Mononuclear cell (primary cell): ENCODE measurements around the gene LPP. TPM values are rescaled to one million over a fixed set of nuclear protein-coding genes. Genes with fewer than 3 reads are reported as not detected.
"Not testable (repeated sequence)": the region's sequence is repeated elsewhere in the genome, so short reads cannot be mapped to it uniquely, and the experiment has no call there.

Source experiments
- H3K27me3 ChIP-seq: 2 replicates; pipeline ENCODE4 v1.6.0; 2011; ENCODE audit warnings: low read length, control low read depth; ENCODE audit not compliant: insufficient read depth
- H3K4me1 ChIP-seq: 2 replicates; pipeline ENCODE4 v1.5.1; 2011; ENCODE audit warnings: mild to moderate bottlenecking, low read length, control low read depth; ENCODE audit not compliant: insufficient read depth
- H3K4me3 ChIP-seq: 2 replicates; pipeline ENCODE4 v1.5.1; 2011; ENCODE audit warnings: mild to moderate bottlenecking, low read length, moderate library complexity
- H3K9me3 ChIP-seq: 2 replicates; pipeline ENCODE4 v1.5.1; 2011; ENCODE audit warnings: low read depth, mild to moderate bottlenecking, control low read depth, low read length
- total RNA-seq: library from RNA; depleted of rRNA; stranded (reverse); fragments of >200 nt; gene quantifications from one replicate; pipeline ENCODE4 v1.2.3, GENCODE V29; 2012

LPP gene
- total RNA-seq, 1 donor, result 32.5 TPM

- peaks cover 31% of the 10 kb centered on the region for H3K4me1 ChIP-seq
- H3K4me3 ChIP-seq, result no peak overlapping the region
- no peaks in the 10 kb centered on the region for H3K9me3 ChIP-seq
- H3K27me3 ChIP-seq, result no peaks in the 10 kb centered on the region
These were observed 286.5 kb downstream of the LPP start for GRCh38 chr3:188440340-188440972.

GRCh38 chr3:188442430-188442829 lies 288.5 kb downstream of the LPP start:
- Histone ChIP-seq H3K4me3 (no peak overlapping the region), H3K9me3 (no peaks in the 10 kb centered on the region), H3K4me1 (peaks cover 44% of the 10 kb centered on the region), H3K27me3 (no peaks in the 10 kb centered on the region)

- not testable (repeated sequence) for H3K27me3 ChIP-seq, H3K4me3 ChIP-seq, H3K9me3 ChIP-seq
- H3K4me1 ChIP-seq, result peaks cover 22% of the 10 kb centered on the region
These were observed 291.2 kb downstream of the LPP start for GRCh38 chr3:188445175-188445574.

- Histone ChIP-seq H3K4me3 (no peak overlapping the region), H3K9me3 (no peaks in the 10 kb centered on the region), H3K27me3 (no peaks in the 10 kb centered on the region), H3K4me1 (peaks cover 22% of the 10 kb centered on the region)
These were observed 292.1 kb downstream of the LPP start for GRCh38 chr3:188446014-188446413.

GRCh38 chr3:188446766-188447165 lies 292.8 kb downstream of the LPP start:
- no peaks in the 10 kb centered on the region for H3K9me3 ChIP-seq
- H3K4me3 ChIP-seq, result no peak overlapping the region
- H3K27me3 ChIP-seq, result no peaks in the 10 kb centered on the region
- peaks cover 22% of the 10 kb centered on the region for H3K4me1 ChIP-seq

- Histone ChIP-seq H3K4me3 (no peak overlapping the region), H3K9me3 (no peaks in the 10 kb centered on the region), H3K4me1 (peaks cover 18% of the 10 kb centered on the region)
These were observed 294.9 kb downstream of the LPP start for GRCh38 chr3:188448813-188449212.

GRCh38 chr3:188449421-188449820 lies 295.5 kb downstream of the LPP start:
- H3K4me1 ChIP-seq, result peaks cover 18% of the 10 kb centered on the region
- H3K9me3 ChIP-seq, result no peaks in the 10 kb centered on the region
- no peaks in the 10 kb centered on the region for H3K27me3 ChIP-seq
- H3K4me3 ChIP-seq, result no peak overlapping the region

More at GRCh38 chr3:188448813-188449212, 294.9 kb downstream of the LPP start:
- no peaks in the 10 kb centered on the region for H3K27me3 ChIP-seq

- no peaks in the 10 kb centered on the region for H3K9me3 ChIP-seq
- no peaks in the 10 kb centered on the region for H3K27me3 ChIP-seq
- peaks cover 5% of the 10 kb centered on the region for H3K4me1 ChIP-seq
- H3K4me3 ChIP-seq, result no peak overlapping the region
These were observed 298.3 kb downstream of the LPP start for GRCh38 chr3:188452158-188452772.

GRCh38 chr3:188453431-188454384 lies 299.8 kb downstream of the LPP start:
- peaks cover 5% of the 10 kb centered on the region for H3K4me1 ChIP-seq
- no peaks in the 10 kb centered on the region for H3K27me3 ChIP-seq
- H3K9me3 ChIP-seq, result no peaks in the 10 kb centered on the region
- no peak overlapping the region for H3K4me3 ChIP-seq

- Histone ChIP-seq H3K4me1 (peaks cover 5% of the 10 kb centered on the region), H3K9me3 (no peaks in the 10 kb centered on the region), H3K4me3 (no peak overlapping the region), H3K27me3 (no peaks in the 10 kb centered on the region)
These were observed 301.8 kb downstream of the LPP start for GRCh38 chr3:188455748-188456147.

GRCh38 chr3:188458756-188459155 lies 304.8 kb downstream of the LPP start:
- no peaks in the 10 kb centered on the region for H3K4me1 ChIP-seq

GRCh38 chr3:188465311-188465710 lies 311.4 kb downstream of the LPP start:
- Histone ChIP-seq H3K4me1 (no peaks in the 10 kb centered on the region), H3K9me3 (no peaks in the 10 kb centered on the region), H3K27me3 (no peaks in the 10 kb centered on the region), H3K4me3 (no peak overlapping the region)

More at GRCh38 chr3:188458756-188459155, 304.8 kb downstream of the LPP start:
- no peaks in the 10 kb centered on the region for H3K9me3 ChIP-seq
- no peaks in the 10 kb centered on the region for H3K27me3 ChIP-seq
- no peak overlapping the region for H3K4me3 ChIP-seq

- Histone ChIP-seq H3K9me3 (no peaks in the 10 kb centered on the region), H3K4me1 (no peaks in the 10 kb centered on the region), H3K4me3 (no peak overlapping the region), H3K27me3 (no peaks in the 10 kb centered on the region)
These were observed 314.2 kb downstream of the LPP start for GRCh38 chr3:188468196-188468595.

- Histone ChIP-seq H3K27me3 (no peaks in the 10 kb centered on the region), H3K4me3 (no peak overlapping the region), H3K9me3 (no peaks in the 10 kb centered on the region), H3K4me1 (no peaks in the 10 kb centered on the region)
These were observed 314.7 kb downstream of the LPP start for GRCh38 chr3:188468662-188469061.

- Histone ChIP-seq H3K4me1 (no peaks in the 10 kb centered on the region), H3K9me3 (no peaks in the 10 kb centered on the region)
These were observed 315.4 kb downstream of the LPP start for GRCh38 chr3:188469228-188469885.

More at GRCh38 chr3:188469228-188469885, 315.4 kb downstream of the LPP start:
- Histone ChIP-seq H3K4me3 (no peak overlapping the region), H3K27me3 (no peaks in the 10 kb centered on the region)
